CD4-positive, alpha-beta T cell (primary cell): ENCODE measurements around the gene TRIM67. TPM values are rescaled to one million over a fixed set of nuclear protein-coding genes. Genes with fewer than 3 reads are reported as not detected.

ENCODE experiments used
- ATAC-seq: fragments of 200-7000 bp; cut with Tn5 transposase; one replicate; pipeline ENCODE4 v1.10.0; 2022; ENCODE audit warnings: mild to moderate bottlenecking; ENCODE audit not compliant: poor library complexity
- CTCF ChIA-PET: fragments of 350-600 bp; sonication (Branson Sonifier 250); formaldehyde crosslinking; loops from one replicate; lab custom pipeline; 2021; ENCODE audit warnings: antibody characterized with exemption, inconsistent platforms; lab: Charles Lee
- POLR2A ChIA-PET: fragments of 350-600 bp; sonication (Branson Sonifier 250); formaldehyde crosslinking; loops from one replicate; lab custom pipeline; 2021; ENCODE audit warnings: antibody characterized with exemption, inconsistent platforms; lab: Charles Lee
- DNase-seq, 14 experiments: peaks; one replicate each; pipeline ENCODE4 v3.0.0-alpha.2; 2013 to 2020; ENCODE audit warnings: mixed read lengths in 2 of 14
- H3K27ac ChIP-seq, 2 donors: one replicate each; pipeline versions ENCODE4 v1.5.1 to v1.7.0; 2013; ENCODE audit warnings: low read length in 2 of 2, low read depth in 1 of 2, mild to moderate bottlenecking in 1 of 2
- H3K27me3 ChIP-seq, 2 experiments: 1 replicate in 1 of 2; 2 replicates in 1 of 2; pipeline versions ENCODE4 v1.6.1 to v1.7.0; 2013; ENCODE audit warnings: low read length in 2 of 2, control low read depth in 1 of 2, mild to moderate bottlenecking in 1 of 2, moderate library complexity in 1 of 2; ENCODE audit not compliant: insufficient read depth in 2 of 2, control insufficient read depth in 1 of 2
- H3K36me3 ChIP-seq: one replicate; pipeline ENCODE4 v1.6.1; 2013; ENCODE audit warnings: low read length, control low read depth; ENCODE audit not compliant: insufficient read depth
- H3K4me1 ChIP-seq: one replicate; pipeline ENCODE4 v1.6.1; 2013; ENCODE audit warnings: low read length, control low read depth; ENCODE audit not compliant: insufficient read depth
- H3K4me3 ChIP-seq: one replicate; pipeline ENCODE4 v1.5.1; 2013; ENCODE audit warnings: mild to moderate bottlenecking, low read length, moderate library complexity
- H3K9me3 ChIP-seq, 2 experiments: 1 replicate in 1 of 2; 2 replicates in 1 of 2; pipeline versions ENCODE4 v1.6.1 to v1.7.0; 2013; ENCODE audit warnings: low read length in 2 of 2, mild to moderate bottlenecking in 2 of 2, control low read depth in 1 of 2, moderate library complexity in 1 of 2; ENCODE audit not compliant: control insufficient read depth in 1 of 2, insufficient read depth in 1 of 2
- H3K27ac Mint-ChIP-seq: one replicate; pipeline ENCODE4 v1.8.0; 2020; ENCODE audit warnings: mixed read lengths
- H3K27me3 Mint-ChIP-seq: one replicate; pipeline ENCODE4 v1.8.0; 2021; ENCODE audit warnings: mixed read lengths
- H3K36me3 Mint-ChIP-seq: one replicate; pipeline ENCODE4 v1.8.0; 2021; ENCODE audit warnings: low read depth, mixed read lengths
- H3K4me1 Mint-ChIP-seq: one replicate; pipeline ENCODE4 v1.8.0; 2021; ENCODE audit warnings: low read depth, mixed read lengths
- H3K4me3 Mint-ChIP-seq: one replicate; pipeline ENCODE4 v1.8.0; 2020; ENCODE audit warnings: mild to moderate bottlenecking, mixed read lengths
- H3K9me3 Mint-ChIP-seq: one replicate; pipeline ENCODE4 v1.8.0; 2020; ENCODE audit warnings: mixed read lengths
- CTCF ChIP-seq: fragments of 200-600 bp; IDR thresholded peaks from one replicate; pipeline ENCODE4 v1.8.0; 2022; ENCODE audit warnings: antibody characterized with exemption, mild to moderate bottlenecking
- intact Hi-C, 2 experiments: fragments of 100-400 bp; cut with DNase I in 1 of 2; cut with micrococcal nuclease in 1 of 2; formaldehyde crosslinking; loops; one replicate each; pipeline versions ENCODE4 v1.15.1 to v1.9.0; 2023 to 2025; cut with DNase I, micrococcal nuclease
- total RNA-seq, 174 experiments: library from RNA in 2 of 174; stranded (reverse) in 2 of 174; gene quantifications; one replicate each; pipeline ENCODE4 v1.2.3 and lab custom pipeline; 2021 to 2026

The TRIM67 gene
- total RNA-seq, 2 experiments from 2014 or later: not detected

DNA sequence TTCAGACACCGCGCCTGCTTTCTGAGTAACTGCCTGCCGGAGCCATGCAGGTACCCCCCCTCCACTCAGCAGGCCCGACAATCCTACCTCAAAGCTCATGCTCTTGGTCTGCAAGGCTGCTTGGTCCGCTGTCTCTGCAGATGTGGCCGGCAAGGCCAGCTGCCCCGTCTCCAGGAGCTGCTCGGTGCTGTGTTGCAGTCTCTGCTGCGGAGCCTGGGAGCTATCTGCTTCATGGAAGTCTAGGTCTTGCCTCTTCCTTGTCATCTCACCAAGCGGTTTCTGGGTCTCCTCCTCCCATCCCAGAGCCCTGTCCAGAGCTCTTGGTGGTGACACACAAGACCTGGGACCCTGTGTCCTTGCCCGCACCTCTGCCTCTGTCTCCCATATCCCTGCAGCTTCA is 55.2 kb downstream of the TRIM67 start:
- H3K27me3 Mint-ChIP-seq: no peaks in the 10 kb centered on the region
- ATAC-seq (no peak), DNase-seq (no peak)
- H3K27me3 ChIP-seq: no peaks in the 10 kb centered on the region
- H3K9me3 Mint-ChIP-seq: no peaks in the 10 kb centered on the region
- no peaks in the 10 kb centered on the region for H3K4me1 ChIP-seq
- no peak overlapping the region for H3K27ac Mint-ChIP-seq
- no peaks in the 10 kb centered on the region for H3K36me3 Mint-ChIP-seq
- no peaks in the 10 kb centered on the region for H3K36me3 ChIP-seq
- no peaks in the 10 kb centered on the region for H3K9me3 ChIP-seq
- H3K4me1 Mint-ChIP-seq: peaks cover 4% of the 10 kb centered on the region
- H3K27ac ChIP-seq: no peak overlapping the region
- CTCF ChIA-PET: no interaction called here
- no peak for TF ChIP-seq CTCF
- no peak overlapping the region for H3K4me3 Mint-ChIP-seq
- intact Hi-C loops: loop anchor here in 1 of 2 experiments (10.0 kb wide), 1 partner anchor 202 kb away; no protein-coding TSS in a partner anchor
- POLR2A ChIA-PET: no interaction called here
- no peak overlapping the region for H3K4me3 ChIP-seq

DNA sequence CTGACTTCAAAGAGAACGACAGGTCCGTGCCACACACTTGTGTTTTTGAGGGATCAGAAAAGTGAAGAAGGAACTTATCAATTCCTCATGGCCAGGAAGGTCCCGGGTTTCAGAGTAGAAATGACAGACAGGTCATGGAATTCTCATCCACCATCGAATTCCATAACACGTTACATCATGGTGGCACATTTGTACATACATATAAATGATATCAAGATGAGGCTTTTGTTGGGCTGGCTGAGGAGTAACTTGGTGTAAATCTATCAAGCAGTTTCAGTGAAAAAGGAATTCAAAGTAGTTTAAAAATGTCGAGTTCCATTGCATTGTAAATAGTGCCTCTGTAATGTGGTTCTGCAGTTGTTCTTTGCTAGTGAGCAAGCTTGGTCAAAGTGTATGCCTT is 56.2 kb downstream of the TRIM67 start:
- TF ChIP-seq CTCF: no peak
- H3K4me3 Mint-ChIP-seq: no peak overlapping the region
- Histone ChIP-seq H3K9me3 (no peaks in the 10 kb centered on the region), H3K27ac (no peak overlapping the region), H3K4me3 (no peak overlapping the region), H3K4me1 (no peaks in the 10 kb centered on the region), H3K27me3 (no peaks in the 10 kb centered on the region), H3K36me3 (peaks cover 5% of the 10 kb centered on the region)
- H3K27ac Mint-ChIP-seq: no peak overlapping the region
- ATAC-seq: no peak
- ChIA-PET POLR2A (no interaction called here), CTCF (no interaction called here)
- H3K36me3 Mint-ChIP-seq: peaks cover 4% of the 10 kb centered on the region
- no peaks in the 10 kb centered on the region for H3K9me3 Mint-ChIP-seq
- intact Hi-C loops: loop anchor here in 1 of 2 experiments (10.0 kb wide), 1 partner anchor 203 kb away; no protein-coding TSS in a partner anchor
- no peak for DNase-seq
- peaks cover 4% of the 10 kb centered on the region for H3K4me1 Mint-ChIP-seq
- H3K27me3 Mint-ChIP-seq: no peaks in the 10 kb centered on the region

DNA sequence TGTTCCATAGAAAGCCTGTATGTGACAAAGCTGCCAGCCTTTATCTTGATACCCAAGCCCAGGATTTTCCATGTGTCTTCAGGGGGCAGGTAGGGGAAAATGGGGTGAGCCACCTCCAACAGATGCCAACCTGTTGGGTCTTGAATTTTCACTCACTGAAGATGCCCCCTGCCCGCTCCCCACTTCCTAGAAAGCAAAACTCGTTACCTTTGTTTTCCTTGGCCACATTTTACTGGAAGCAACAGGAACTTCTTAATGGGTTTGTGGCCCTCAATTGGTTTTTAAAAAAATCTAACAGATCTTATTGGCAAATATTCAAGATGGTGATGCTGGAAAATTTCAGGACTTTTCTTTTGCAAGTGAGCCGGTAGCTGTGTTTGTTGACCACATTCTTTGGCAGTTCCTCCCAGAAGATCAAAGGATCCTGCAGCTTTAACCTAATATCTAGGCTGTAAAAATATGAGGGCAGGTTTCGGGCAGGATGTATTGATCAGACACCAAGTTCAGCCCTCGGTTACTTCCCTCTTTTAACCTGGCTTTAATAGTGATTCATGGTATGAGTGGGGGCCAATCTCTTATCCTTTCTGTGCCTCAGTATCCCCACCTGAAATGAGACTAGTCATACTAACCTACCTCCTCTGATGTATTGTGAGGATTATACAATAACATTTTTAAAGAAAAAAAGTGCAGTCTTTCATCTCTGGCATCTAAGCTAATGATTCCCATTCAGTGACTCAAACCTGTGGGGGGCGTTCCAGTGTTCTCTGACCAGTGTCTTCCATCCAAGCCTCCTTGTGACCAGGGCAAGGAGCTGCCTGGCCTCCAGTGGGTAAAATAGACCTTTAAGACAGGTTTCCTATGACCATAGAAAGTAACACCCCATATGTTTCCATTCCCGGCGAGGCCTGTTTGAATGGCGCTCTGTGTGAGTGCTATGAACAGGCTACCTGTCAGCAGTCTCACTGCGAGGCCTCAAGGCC is 57.9 kb downstream of the TRIM67 start:
- Histone ChIP-seq H3K9me3 (no peaks in the 10 kb centered on the region), H3K4me3 (no peak overlapping the region), H3K4me1 (no peaks in the 10 kb centered on the region), H3K36me3 (peaks cover 20% of the 10 kb centered on the region), H3K27ac (no peak overlapping the region), H3K27me3 (no peaks in the 10 kb centered on the region)
- intact Hi-C loops: loop anchor here in 1 of 2 experiments (10.0 kb wide), 1 partner anchor 205 kb away; no protein-coding TSS in a partner anchor
- Mint-ChIP-seq H3K36me3 (peaks cover 13% of the 10 kb centered on the region), H3K4me3 (no peak overlapping the region), H3K27ac (no peak overlapping the region), H3K4me1 (peaks cover 4% of the 10 kb centered on the region), H3K9me3 (no peaks in the 10 kb centered on the region), H3K27me3 (no peaks in the 10 kb centered on the region)
- ATAC-seq (no peak), DNase-seq (no peak)
- no peak for TF ChIP-seq CTCF
- CTCF ChIA-PET: no interaction called here
- POLR2A ChIA-PET: interaction anchor here (0.6 kb wide), 1 partner anchor 131 kb away, joined by 3 read pairs; no protein-coding TSS in a partner anchor
